Right kidney (tissue), 1 donor: ENCODE measurements around the gene TNFRSF19.
"Not testable (repeated sequence)": the region's sequence is repeated elsewhere in the genome, so short reads cannot be mapped to it uniquely, and the experiment has no call there.

Source experiments
- DNase-seq: peaks from one replicate; pipeline ENCODE4 v3.0.0-alpha.2; 2016

The TNFRSF19 gene

GRCh38 chr13:23563085-23563845 is 6.9 kb upstream of the TNFRSF19 start:
- DNase-seq = no peak

- DNase-seq = no peak
Measured at GRCh38 chr13:23567906-23568460, 2.2 kb upstream of the TNFRSF19 start.

GRCh38 chr13:23570921-23571315 is 706 bp downstream of the TNFRSF19 start:
- peak; percentile 45 for DNase-seq

GRCh38 chr13:23571431-23571830 is 1.2 kb downstream of the TNFRSF19 start:
- DNase-seq = no peak

DNA sequence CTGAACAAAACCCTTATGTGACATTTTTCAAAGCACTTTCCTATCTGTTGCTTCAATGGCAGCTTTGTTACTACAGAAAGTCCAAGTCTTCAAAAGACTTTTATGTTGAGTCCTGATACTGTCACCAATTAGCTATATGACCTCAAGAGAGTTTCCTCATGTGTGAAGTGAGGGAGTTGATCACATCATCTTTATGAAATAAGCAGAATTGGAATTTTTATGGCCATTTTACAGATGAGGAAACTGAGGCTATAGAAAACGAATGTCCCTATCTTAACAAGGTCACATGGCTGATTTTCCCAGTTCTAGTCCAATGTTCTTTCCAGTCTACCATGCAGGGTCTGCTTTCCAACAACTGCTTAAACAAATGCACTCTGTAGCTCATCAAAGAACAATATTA is 2.6 kb downstream of the TNFRSF19 start:
- no peak for DNase-seq

DNA sequence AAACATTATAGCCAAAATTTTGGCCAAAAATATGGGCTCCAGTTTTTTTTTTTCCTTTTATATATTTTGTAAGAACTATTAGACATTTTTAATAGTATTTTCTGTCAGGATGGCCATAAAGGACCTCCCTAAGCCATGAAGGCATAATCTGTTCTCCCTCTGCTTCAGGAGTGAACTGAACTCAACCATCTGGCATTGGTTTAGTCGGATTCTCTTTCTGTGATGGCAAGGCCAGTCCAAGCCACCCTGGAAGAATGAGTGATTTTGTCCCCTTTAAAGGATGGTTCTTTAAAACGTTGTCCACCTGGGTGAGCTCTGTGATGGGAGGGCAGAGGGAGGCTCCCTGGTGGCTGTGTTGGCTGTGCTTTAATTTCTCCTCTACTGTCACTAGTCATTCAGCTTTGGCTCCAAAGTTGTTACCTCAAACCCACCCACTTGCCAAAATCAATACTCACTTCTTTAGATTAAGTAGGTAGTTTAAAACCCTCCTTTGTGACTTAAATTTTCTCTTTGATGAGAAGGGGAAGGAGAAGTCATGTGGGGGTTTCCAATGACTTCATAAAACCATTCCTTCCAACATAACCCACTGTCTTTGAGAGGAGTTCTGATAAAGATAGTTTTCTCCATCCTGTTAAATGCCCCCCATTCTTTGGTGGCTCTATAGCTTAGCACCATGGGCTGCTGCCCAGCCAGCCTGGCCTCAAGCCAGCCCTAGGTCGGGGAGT is 4.4 kb downstream of the TNFRSF19 start:
- no peak for DNase-seq

GRCh38 chr13:23575632-23576031 is 5.4 kb downstream of the TNFRSF19 start:
- DNase-seq = no peak

GRCh38 chr13:23578411-23579071 is 8.3 kb downstream of the TNFRSF19 start:
- DNase-seq = peak; percentile 88

GRCh38 chr13:23579072-23579895 is 9.1 kb downstream of the TNFRSF19 start:
- DNase-seq = peak; percentile 94

DNA sequence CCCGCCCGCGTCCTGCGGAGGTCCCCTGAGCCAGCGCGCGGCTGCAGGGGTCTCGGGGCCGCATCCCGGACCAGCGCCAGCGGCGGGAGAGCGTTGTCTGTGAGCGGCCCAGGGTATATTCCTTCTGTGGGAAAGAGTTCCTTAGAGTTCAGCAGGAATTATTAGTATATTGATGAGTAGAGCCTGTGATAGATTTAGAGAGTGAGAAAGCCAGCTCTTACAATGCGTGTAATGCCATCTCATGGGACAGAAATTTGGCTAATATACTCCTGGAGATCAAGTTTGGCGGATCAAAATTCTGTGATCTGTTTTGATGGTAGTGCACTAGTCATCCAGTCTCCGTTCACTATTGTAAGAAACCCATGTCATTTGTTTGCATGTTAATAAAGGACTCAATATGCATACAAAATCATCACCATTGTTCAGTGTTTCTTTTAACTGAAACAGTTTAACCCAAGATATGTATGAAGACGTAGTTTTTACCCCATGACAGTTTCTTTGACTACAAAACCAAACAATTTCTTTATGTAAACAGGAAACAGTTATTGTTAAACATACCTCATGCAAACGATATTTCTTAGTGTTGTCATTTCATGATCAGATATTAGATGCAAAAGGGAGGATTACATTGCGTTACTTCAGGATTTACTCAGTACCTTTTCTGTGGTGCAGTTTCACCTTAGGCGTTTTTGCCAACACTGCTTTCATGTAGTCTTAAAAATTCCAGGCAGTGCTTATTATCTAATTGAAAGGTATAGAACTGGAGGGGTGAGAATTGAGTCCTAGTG is 9.9 kb downstream of the TNFRSF19 start:
- no peak for DNase-seq

- no peak for DNase-seq
Measured at GRCh38 chr13:23580684-23581060, 10.5 kb downstream of the TNFRSF19 start.

- DNase-seq = no peak
Measured at GRCh38 chr13:23583491-23583890, 13.3 kb downstream of the TNFRSF19 start.

DNA sequence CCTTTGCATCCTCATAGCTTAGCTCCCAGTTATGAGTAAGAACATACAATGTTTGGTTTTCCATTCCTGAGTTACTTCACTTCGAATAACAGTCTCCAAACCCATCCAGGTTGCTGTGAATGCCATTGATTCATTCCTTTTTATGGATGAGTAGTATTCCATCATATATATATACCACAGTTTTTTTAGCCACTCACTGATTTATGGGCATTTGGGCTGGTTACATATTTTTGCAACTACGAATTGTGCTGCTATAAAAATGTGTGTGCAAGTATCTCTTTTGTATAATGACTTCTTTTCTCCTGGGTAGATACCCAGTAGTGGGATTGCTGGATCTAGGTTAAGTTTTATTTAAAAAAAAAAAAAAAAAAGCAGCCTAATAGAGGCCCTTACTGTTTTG is 14.1 kb downstream of the TNFRSF19 start:
- no peak for DNase-seq

DNA sequence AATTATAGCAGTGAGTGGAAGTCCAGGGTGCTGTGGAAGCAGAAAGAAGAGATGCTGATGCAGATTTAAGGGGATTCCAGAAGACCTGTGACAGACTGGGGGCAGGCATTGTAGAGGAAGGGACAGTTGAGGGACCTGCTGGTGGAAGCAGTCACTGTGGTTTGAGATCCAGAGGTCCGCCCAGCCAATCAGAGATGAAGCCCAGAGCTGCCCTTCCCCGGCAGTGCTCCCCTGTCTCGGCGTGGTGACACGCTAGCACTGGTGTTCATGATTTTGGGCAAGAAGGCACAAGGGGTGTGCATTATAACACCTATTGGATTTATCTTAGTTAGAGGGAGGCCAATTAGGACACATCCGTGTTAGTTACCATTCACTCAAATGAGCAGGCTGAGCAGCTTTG is 16.1 kb downstream of the TNFRSF19 start:
- DNase-seq = no peak

DNA sequence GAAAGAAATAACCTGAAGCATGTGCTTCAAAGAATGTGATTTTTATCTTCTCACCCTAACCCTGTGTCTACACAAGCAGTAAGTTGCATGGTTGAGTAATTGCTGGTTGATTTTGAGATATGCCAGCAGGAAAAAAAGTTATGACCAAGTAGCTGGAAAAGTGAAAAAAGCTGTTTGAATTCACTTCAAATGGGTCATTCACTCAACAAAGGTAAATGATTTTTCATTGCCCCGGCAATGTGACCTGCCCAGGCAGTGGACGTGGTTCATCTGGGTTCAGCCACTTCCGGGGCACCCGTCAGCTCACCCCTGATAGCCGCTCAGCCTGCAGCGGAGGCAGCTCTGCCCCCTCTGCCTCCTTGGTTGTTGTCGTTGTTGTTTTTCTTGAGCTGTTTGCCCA is 18.5 kb downstream of the TNFRSF19 start:
- peak; percentile 38 for DNase-seq

- DNase-seq = no peak
Measured at GRCh38 chr13:23592596-23592995, 22.4 kb downstream of the TNFRSF19 start.

DNA sequence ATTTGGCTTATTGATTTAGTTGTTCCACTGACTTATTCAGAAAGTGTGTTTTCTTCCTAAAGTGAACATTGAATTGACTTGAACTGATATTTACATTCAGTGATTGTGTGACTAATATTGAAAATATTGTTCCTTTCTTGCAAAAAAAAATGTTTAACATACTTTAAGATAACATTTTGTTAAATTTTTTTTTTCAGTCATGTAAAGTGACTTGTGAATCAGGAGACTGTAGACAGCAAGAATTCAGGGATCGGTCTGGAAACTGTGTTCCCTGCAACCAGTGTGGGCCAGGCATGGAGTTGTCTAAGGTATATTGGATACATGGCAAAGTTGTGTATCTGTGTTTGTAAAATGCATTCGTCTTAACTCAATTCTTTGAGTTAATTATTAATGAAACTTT is 22.9 kb downstream of the TNFRSF19 start:
- DNase-seq = no peak

GRCh38 chr13:23594290-23594689 is 24.1 kb downstream of the TNFRSF19 start:
- not testable (repeated sequence) for DNase-seq

DNA sequence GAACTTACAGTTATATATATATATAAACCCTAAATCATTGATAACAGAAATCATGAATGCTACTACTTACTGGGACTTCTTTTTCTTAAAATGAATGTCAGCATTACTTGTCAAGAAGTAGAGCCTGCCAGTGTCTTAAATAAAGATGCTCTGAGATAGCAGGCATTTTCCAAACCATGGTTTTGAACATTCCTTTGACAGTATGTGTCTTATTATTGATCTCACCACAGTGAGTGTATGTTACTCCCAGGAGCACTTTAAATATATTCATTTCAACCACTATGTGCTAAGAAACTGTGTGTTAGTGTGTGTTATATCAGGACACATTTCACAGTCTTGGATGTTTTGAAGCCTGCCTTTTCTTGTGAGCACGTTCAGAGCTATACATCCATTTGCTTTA is 28.2 kb downstream of the TNFRSF19 start:
- DNase-seq = no peak

DNA sequence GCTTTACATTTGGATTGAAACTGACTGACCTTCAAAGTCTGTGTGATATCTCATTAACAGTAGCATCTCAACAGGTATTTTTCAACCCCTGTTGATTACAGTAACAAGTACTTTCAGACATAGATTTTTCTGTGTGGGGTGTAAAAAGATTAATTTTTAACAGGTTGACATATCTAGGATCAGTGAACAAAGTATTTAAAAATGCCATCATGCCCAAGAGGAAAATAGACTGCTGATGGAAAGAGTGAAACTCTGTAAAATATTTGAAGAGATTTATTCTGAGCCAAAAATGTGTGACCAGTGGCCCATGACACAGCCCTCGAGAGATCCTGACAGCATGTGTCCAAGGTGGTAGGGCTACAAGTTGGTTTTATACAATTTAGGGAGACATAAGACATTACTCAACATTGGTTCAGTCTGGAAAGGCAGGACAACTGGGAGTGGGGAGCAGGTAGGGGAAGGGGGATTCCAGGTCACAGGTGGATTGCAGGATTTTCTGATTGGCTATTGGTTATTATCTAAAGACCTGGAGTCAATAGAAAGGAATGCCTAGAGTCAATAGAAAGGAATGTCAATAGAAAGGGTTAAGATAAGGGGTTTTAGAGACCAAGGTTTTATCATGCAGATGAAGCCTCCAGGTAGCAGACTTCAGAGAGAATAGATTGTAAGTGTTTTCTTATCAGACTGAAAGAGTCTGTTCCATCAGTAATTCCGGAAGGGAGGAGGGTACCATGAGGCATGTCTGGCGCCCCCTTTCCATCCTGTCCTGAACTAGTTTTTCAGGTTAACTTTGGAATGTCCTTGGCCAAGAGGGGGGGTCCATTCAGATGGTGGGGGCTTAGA is 29.1 kb downstream of the TNFRSF19 start:
- DNase-seq = no peak
